T-cell (primary cell): Measurements from ENCODE around the gene CYBC1. TPM values are rescaled to one million over a fixed set of nuclear protein-coding genes. Genes with fewer than 3 reads are reported as not detected.

Source experiments
- ATAC-seq, 4 experiments: fragments of 200-7000 bp in 3 of 4; fragments of 150-1000 bp in 1 of 4; cut with Tn5 transposase; replicated peaks in 1 of 4; 1 replicate in 3 of 4; 2 replicates in 1 of 4; pipeline ENCODE4 v1.10.0; 2021; ENCODE audit warnings: moderate library complexity in 3 of 4, mild to moderate bottlenecking in 2 of 4, moderate number of reproducible peaks in 1 of 4
- CTCF ChIA-PET, 2 donors: fragments of 300-600 bp; sonication (Branson Sonifier 250); formaldehyde crosslinking; loops; one replicate each; lab custom pipeline; 2022; ENCODE audit warnings: antibody characterized with exemption in 2 of 2; lab: Charles Lee
- POLR2A ChIA-PET, 2 donors: fragments of 300-600 bp; sonication (Branson Sonifier 250); formaldehyde crosslinking; loops; one replicate each; lab custom pipeline; 2022; ENCODE audit warnings: antibody characterized with exemption in 2 of 2; lab: Charles Lee
- DNase-seq, 35 experiments: peaks; one replicate each; pipeline versions ENCODE4 v3.0.0 to v3.0.0-alpha.2; 2013 to 2023
- H3K27ac ChIP-seq: one replicate; pipeline ENCODE4 v1.5.1; 2013; ENCODE audit warnings: low read length
- H3K27me3 ChIP-seq, 2 experiments: replicated peaks in 1 of 2; 1 replicate in 1 of 2; 2 replicates in 1 of 2; pipeline versions ENCODE4 v1.6.1 to v1.7.0; 2013; ENCODE audit warnings: low read length in 1 of 2, mixed read lengths in 1 of 2; ENCODE audit not compliant: control insufficient read depth in 2 of 2, insufficient read depth in 2 of 2; ENCODE audit errors: extremely low read depth in 1 of 2
- H3K36me3 ChIP-seq, 2 donors: 1 replicate in 1 of 2; 2 replicates in 1 of 2; pipeline versions ENCODE4 v1.6.1 to v1.7.0; 2013; ENCODE audit warnings: low read length in 1 of 2; ENCODE audit not compliant: control insufficient read depth in 2 of 2, insufficient read depth in 1 of 2; ENCODE audit errors: extremely low read depth in 1 of 2
- H3K4me1 ChIP-seq, 2 experiments: 1 replicate in 1 of 2; 2 replicates in 1 of 2; pipeline versions ENCODE4 v1.6.1 to v1.7.0; 2013; ENCODE audit warnings: low read length in 2 of 2, mixed read lengths in 1 of 2; ENCODE audit not compliant: insufficient read depth in 2 of 2, control insufficient read depth in 1 of 2; ENCODE audit errors: extremely low read depth in 1 of 2
- H3K4me3 ChIP-seq, 2 donors: 1 replicate in 1 of 2; 2 replicates in 1 of 2; pipeline versions ENCODE4 v1.5.1 to v1.7.0; 2013; ENCODE audit warnings: mild to moderate bottlenecking in 2 of 2, low read length in 1 of 2, moderate library complexity in 1 of 2; ENCODE audit not compliant: control insufficient read depth in 1 of 2; ENCODE audit errors: extremely low read depth in 1 of 2
- H3K9me3 ChIP-seq: 2 replicates; pipeline ENCODE4 v1.7.0; 2013
- H3K27ac Mint-ChIP-seq, 2 donors: one replicate each; pipeline ENCODE4 v1.8.0; 2020 to 2021; ENCODE audit warnings: mild to moderate bottlenecking in 2 of 2, mixed read lengths in 2 of 2
- H3K27me3 Mint-ChIP-seq, 2 donors: one replicate each; pipeline ENCODE4 v1.8.0; 2021 to 2022; ENCODE audit warnings: mixed read lengths in 2 of 2
- H3K36me3 Mint-ChIP-seq: one replicate; pipeline ENCODE4 v1.8.0; 2021; ENCODE audit warnings: mixed read lengths
- H3K4me1 Mint-ChIP-seq, 3 donors: one replicate each; pipeline ENCODE4 v1.8.0; 2020 to 2022; ENCODE audit warnings: mixed read lengths in 3 of 3, mild to moderate bottlenecking in 1 of 3
- H3K4me3 Mint-ChIP-seq, 3 donors: one replicate each; pipeline ENCODE4 v1.8.0; 2020 to 2022; ENCODE audit warnings: mild to moderate bottlenecking in 3 of 3, mixed read lengths in 3 of 3, moderate library complexity in 3 of 3
- H3K9me3 Mint-ChIP-seq, 3 donors: one replicate each; pipeline ENCODE4 v1.8.0; 2020 to 2022; ENCODE audit warnings: mixed read lengths in 3 of 3
- WGBS: methylation state at CpG from one replicate; pipeline ENCODE4 v1.1.5; 2013; ENCODE audit warnings: missing lambda C conversion rate; ENCODE audit not compliant: insufficient coverage; 5-methylcytosine and 5-hydroxymethylcytosine counted together
- total RNA-seq, 35 experiments: library from RNA in 6 of 35; stranded (reverse) in 6 of 35; fragments of 120-200 nt in 1 of 35; gene quantifications; one replicate each; pipeline versions ENCODE4 v1.2.1 to v1.2.4 and lab custom pipeline; 2013 to 2026

CYBC1 gene
- total RNA-seq, 5 donors from 2014 or later (not counting 1 experiment from before 2014, with no cell fraction given) = 148 to 274 (median 262) TPM

DNA sequence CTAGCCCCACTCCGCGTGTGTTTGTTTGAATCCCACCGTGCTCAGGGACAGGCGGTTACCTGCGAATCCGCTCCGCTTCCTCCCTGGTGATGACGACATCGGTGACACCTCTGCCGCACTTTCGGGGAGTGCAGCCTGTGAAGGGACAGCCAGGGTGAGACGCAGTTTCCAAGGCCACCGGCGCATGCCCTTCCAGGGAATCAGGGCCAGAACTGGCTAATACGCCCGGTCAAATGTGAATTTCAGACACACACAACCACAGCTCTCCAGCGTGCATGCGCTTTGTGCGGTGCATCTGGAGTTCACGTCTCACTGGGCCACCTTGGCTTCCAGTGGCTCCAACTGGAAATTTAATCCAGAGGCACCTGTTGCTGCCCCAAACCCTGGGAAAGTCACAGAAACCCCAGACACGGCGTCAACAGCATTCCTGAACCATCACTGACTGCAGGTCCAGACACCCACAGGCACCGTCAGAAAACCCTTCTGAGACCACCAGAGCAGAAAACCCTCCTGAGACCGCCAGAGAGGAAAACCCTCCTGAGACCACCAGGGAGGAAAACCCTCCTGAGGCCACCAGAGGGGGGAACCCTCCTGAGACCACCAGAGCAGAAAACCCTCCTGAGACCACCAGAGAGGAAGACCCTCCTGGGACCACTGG is 39.0 kb downstream of the CYBC1 start:
- H3K4me1 Mint-ChIP-seq = peaks cover 12 to 18% (median 15%) of the 10 kb centered on the region in 3 donors
- H3K36me3 Mint-ChIP-seq = peaks cover 21% of the 10 kb centered on the region
- Histone ChIP-seq H3K27ac (no peak overlapping the region), H3K36me3 (peaks cover 6 to 19% of the 10 kb centered on the region in 2 donors), H3K27me3 (no peaks in the 10 kb centered on the region), H3K4me3 (no peak overlapping the region), H3K9me3 (no peaks in the 10 kb centered on the region), H3K4me1 (peaks cover 0 to 20% of the 10 kb centered on the region in 2 experiments)
- DNase-seq (no peak), ATAC-seq (no peak)
- no peak overlapping the region for H3K4me3 Mint-ChIP-seq
- no peaks in the 10 kb centered on the region for H3K27me3 Mint-ChIP-seq
- no peak overlapping the region for H3K27ac Mint-ChIP-seq
- no peaks in the 10 kb centered on the region for H3K9me3 Mint-ChIP-seq
- CTCF ChIA-PET = interaction anchor here in 1 of 2 donors (0.5 kb wide), 1 partner anchor 258 kb away, joined by 4 read pairs; no protein-coding TSS in a partner anchor
- WGBS = 96% methylated on average over 22 of the region's 24 CpGs
- POLR2A ChIA-PET = interaction anchor here in 1 of 2 donors (0.6 kb wide), 1 partner anchor 11 kb away, joined by 4 read pairs; no protein-coding TSS in a partner anchor

DNA sequence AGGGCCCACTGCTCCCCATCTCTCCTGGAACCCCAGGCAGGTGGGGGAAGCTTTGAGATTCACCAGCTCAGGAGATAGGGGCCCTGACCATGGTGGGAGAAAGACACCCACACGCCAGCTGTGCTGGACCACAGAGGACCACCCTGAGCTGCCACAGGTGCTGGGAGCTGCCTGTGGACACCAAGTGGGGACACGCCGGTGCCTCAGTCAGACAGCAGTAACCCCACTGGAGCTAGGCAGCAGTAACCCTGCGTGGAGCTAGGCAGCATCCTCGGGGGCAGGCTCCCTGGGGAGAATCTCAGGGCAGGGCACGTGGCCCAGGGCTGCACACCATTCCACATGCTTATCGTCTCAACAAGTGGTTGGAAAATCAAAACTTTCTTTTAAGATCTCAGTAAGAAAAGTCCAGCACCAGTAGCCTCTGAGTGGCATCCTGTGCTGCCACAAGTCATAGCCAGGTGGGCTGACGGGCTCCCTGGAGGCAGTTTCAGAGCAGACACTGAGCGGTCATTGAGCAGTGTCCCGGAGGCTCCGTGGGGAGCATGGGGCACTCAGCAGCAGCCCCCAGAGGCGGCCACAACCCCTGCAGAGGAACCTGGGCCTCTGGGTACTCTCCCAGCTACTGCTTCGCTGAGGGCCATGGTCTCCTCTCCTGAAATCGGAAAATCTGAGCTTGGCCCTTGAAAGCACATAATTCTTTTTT is 40.4 kb downstream of the CYBC1 start:
- peaks cover 25% of the 10 kb centered on the region for H3K36me3 Mint-ChIP-seq
- H3K27me3 Mint-ChIP-seq = no peaks in the 10 kb centered on the region
- ATAC-seq (no peak), DNase-seq (no peak)
- Histone ChIP-seq H3K27ac (no peak overlapping the region), H3K9me3 (no peaks in the 10 kb centered on the region), H3K36me3 (peaks cover 6 to 18% of the 10 kb centered on the region in 2 donors), H3K4me1 (peaks cover 0 to 12% of the 10 kb centered on the region in 2 experiments), H3K4me3 (no peak overlapping the region), H3K27me3 (no peaks in the 10 kb centered on the region)
- peaks cover 8 to 15% (median 10%) of the 10 kb centered on the region in 3 donors for H3K4me1 Mint-ChIP-seq
- no peak overlapping the region for H3K4me3 Mint-ChIP-seq
- 88% methylated on average over 12 of the region's 14 CpGs for WGBS
- H3K27ac Mint-ChIP-seq = no peak overlapping the region
- ChIA-PET CTCF (no interaction called here), POLR2A (no interaction called here)
- no peaks in the 10 kb centered on the region for H3K9me3 Mint-ChIP-seq

DNA sequence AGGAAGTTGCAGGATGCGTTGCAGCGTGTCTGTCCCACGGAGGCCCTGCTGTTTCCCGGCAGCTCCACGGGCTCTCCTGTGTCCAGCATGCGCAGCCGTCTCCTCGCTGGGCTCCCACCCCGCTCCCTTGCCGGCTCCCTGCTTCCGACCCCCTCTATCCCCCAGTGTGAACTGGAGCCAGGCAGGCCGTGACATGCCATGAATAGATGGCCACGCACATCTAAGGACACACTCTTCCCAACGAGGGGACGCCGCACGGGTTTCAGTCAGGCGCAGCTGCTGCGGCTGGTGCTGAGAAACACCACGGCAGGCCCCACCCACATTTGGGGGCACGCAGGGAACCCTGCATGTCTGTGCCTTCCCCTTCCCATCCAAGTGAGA is 41.6 kb downstream of the CYBC1 start:
- Mint-ChIP-seq H3K27ac (no peak overlapping the region), H3K9me3 (no peaks in the 10 kb centered on the region), H3K4me1 (peaks cover 0 to 4% (median 0%) of the 10 kb centered on the region in 3 donors), H3K4me3 (no peak overlapping the region), H3K36me3 (peaks cover 24% of the 10 kb centered on the region), H3K27me3 (no peaks in the 10 kb centered on the region)
- no peak for DNase-seq
- ChIA-PET POLR2A (no interaction called here), CTCF (no interaction called here)
- Histone ChIP-seq H3K4me3 (no peak overlapping the region), H3K36me3 (peaks cover 13 to 16% of the 10 kb centered on the region in 2 donors), H3K27ac (no peak overlapping the region), H3K4me1 (peaks cover 0 to under 1% of the 10 kb centered on the region in 2 experiments), H3K9me3 (no peaks in the 10 kb centered on the region), H3K27me3 (no peaks in the 10 kb centered on the region)
- WGBS = 95% methylated on average over 17 of the region's 21 CpGs
- no peak for ATAC-seq

DNA sequence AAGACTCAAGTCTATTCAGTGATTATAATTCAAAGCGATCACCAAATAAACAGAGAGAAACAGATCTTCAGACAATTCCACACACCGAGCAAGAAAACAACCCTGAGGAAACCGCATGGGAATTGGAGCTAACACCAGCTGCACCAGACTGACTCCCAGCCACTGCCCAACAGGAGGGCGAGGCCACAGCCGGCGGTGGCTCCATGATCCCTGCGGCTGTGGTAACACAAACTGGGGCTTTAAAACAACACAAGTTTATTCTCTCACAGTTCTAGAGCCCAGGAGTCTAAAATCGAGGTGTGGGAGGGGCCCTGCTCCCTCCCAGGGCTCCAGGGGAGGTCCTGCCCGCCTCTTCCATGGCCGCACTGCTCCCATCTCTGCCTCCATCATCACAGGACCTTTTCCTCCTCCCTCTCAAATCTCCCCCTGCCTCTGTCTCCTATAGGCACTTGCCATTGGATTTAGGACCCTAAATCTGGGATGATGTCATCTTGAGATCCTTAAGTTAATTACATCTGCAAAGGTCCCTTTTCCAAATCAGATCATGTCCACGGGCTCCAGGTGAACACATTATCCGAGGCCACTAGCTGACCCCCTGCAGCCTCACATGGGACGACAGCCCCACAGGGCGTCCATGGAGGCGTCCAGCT is 42.1 kb downstream of the CYBC1 start:
- H3K27ac ChIP-seq = no peak overlapping the region
- no peaks in the 10 kb centered on the region for H3K27me3 ChIP-seq
- H3K9me3 ChIP-seq = no peaks in the 10 kb centered on the region
- no peak for ATAC-seq
- WGBS = 97% methylated on average over 8 of the region's 15 CpGs
- no peak for DNase-seq
- Mint-ChIP-seq H3K9me3 (no peaks in the 10 kb centered on the region), H3K27ac (no peak overlapping the region), H3K4me3 (no peak overlapping the region), H3K4me1 (peaks cover 0 to 4% (median 0%) of the 10 kb centered on the region in 3 donors), H3K36me3 (peaks cover 27% of the 10 kb centered on the region), H3K27me3 (no peaks in the 10 kb centered on the region)
- H3K36me3 ChIP-seq = peaks cover 15 to 20% of the 10 kb centered on the region in 2 donors
- no peak overlapping the region for H3K4me3 ChIP-seq
- ChIA-PET POLR2A (no interaction called here), CTCF (no interaction called here)
- no peaks in the 10 kb centered on the region for H3K4me1 ChIP-seq

DNA sequence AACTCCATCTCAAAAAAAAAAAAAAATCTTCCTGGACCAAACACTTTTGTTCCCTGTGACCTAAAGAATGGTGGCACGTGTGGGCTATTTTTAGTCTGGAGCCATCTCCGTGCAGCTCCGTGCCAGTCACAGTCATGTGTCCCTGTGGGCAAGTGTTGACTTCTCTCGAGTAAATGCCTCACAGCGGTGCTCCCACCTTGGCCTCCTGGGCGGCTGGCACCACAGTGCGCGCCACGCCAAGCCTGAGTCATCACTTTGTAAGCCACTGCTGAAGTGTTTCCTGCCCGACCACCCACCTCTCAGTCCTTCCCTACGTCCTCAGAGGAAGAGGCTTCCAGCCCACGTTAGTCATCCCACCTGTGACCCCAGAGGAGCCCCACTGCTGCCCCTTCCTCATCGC is 43.3 kb downstream of the CYBC1 start:
- H3K27me3 ChIP-seq = no peaks in the 10 kb centered on the region
- CTCF ChIA-PET = no interaction called here
- H3K36me3 ChIP-seq = peaks cover 12 to 17% of the 10 kb centered on the region in 2 donors
- DNase-seq (no peak), ATAC-seq (no peak)
- H3K27me3 Mint-ChIP-seq = no peaks in the 10 kb centered on the region
- peaks cover 0 to 4% (median 0%) of the 10 kb centered on the region in 3 donors for H3K4me1 Mint-ChIP-seq
- H3K9me3 Mint-ChIP-seq = no peaks in the 10 kb centered on the region
- POLR2A ChIA-PET = interaction anchor here in 1 of 2 donors (0.6 kb wide), 1 partner anchor 1403 kb away, joined by 5 read pairs; no protein-coding TSS in a partner anchor
- 60% methylated on average over 8 of the region's 13 CpGs for WGBS
- H3K36me3 Mint-ChIP-seq = peaks cover 29% of the 10 kb centered on the region
- no peaks in the 10 kb centered on the region for H3K9me3 ChIP-seq
- H3K4me1 ChIP-seq = no peaks in the 10 kb centered on the region
- H3K4me3 Mint-ChIP-seq = no peak overlapping the region
- H3K4me3 ChIP-seq = no peak overlapping the region
- H3K27ac ChIP-seq = no peak overlapping the region
- no peak overlapping the region for H3K27ac Mint-ChIP-seq

DNA sequence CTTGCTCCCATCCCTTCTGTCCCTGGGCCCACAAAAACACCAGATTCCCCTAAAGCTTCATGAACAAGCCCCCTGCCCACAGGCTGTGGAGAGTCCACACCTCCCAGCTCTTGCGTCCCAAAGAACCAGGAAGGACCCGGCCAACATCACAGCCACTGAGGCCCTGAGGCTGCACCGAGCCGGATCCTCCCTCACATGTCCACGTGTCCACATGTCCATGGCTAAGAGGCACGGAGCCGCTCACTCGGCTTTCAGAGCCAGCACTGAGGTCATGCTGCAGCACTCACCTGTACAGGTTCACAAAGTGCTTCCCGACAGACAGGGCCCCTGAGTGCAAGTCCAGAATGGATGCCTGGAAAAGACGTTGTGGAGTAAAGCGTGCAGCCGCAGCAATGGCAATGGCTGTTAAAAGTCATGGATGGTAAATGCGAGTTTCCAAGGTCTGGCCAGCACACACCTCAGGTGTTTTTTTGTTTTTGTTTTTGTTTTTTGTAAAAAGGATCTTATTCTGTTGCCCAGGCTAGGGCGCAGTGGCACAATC is 44.4 kb downstream of the CYBC1 start:
- H3K4me1 ChIP-seq = peaks cover 0 to 8% of the 10 kb centered on the region in 2 experiments
- CTCF ChIA-PET = no interaction called here
- WGBS = 96% methylated on average over 11 of the region's 14 CpGs
- no peaks in the 10 kb centered on the region for H3K9me3 ChIP-seq
- POLR2A ChIA-PET = no interaction called here
- Mint-ChIP-seq H3K4me3 (no peak overlapping the region), H3K27me3 (no peaks in the 10 kb centered on the region), H3K4me1 (peaks cover 6 to 10% (median 7%) of the 10 kb centered on the region in 3 donors), H3K9me3 (no peaks in the 10 kb centered on the region), H3K36me3 (peaks cover 29% of the 10 kb centered on the region), H3K27ac (no peak overlapping the region)
- no peak overlapping the region for H3K27ac ChIP-seq
- H3K4me3 ChIP-seq = no peak overlapping the region
- DNase-seq (no peak), ATAC-seq (no peak)
- H3K36me3 ChIP-seq = peaks cover 12 to 17% of the 10 kb centered on the region in 2 donors
- no peaks in the 10 kb centered on the region for H3K27me3 ChIP-seq
